BJ (cell line): ENCODE results near the gene CCSER2. TPM values are rescaled to one million over a fixed set of nuclear protein-coding genes. Genes with fewer than 3 reads are reported as not detected.

Experiments
- CTCF ChIA-PET: fragments of 350-600 bp; formaldehyde crosslinking; extraction: SDS; loops from one replicate; lab custom pipeline; 2021; ENCODE audit warnings: antibody characterized with exemption, inconsistent platforms; lab: Yijun Ruan, JAX
- POLR2A ChIA-PET: fragments of 300-600 bp; sonication (Branson Sonifier 250); formaldehyde crosslinking; extraction: SDS; loops from one replicate; lab custom pipeline; 2021; ENCODE audit warnings: antibody characterized with exemption; lab: Charles Lee
- DNase-seq: peaks from one replicate; pipeline ENCODE4 v3.0.0-alpha.2; 2011; ENCODE audit warnings: low read depth
- H3K27me3 ChIP-seq: 2 replicates; pipeline ENCODE4 v1.6.0; 2011; ENCODE audit warnings: low read length; ENCODE audit not compliant: control insufficient read depth, insufficient read depth
- H3K36me3 ChIP-seq: 2 replicates; pipeline ENCODE4 v1.5.1; 2011; ENCODE audit warnings: low read length; ENCODE audit not compliant: control insufficient read depth, insufficient read depth
- H3K4me3 ChIP-seq: 2 replicates; pipeline ENCODE4 v1.5.1; 2011; ENCODE audit warnings: low read depth, mild to moderate bottlenecking, control low read depth, low read length
- polyA plus RNA-seq: library from polyadenylated mRNA; depleted of rRNA; stranded (reverse); fragments of >200 nt; gene quantifications from 2 replicates; pipeline ENCODE4 v1.2.3, GENCODE V29; 2011
- TF ChIP-seq, protein P1 (sequence below): IDR thresholded peaks from 2 replicates; pipeline ENCODE4 v1.5.1; 2011; ENCODE audit warnings: low read depth, mild to moderate bottlenecking, control low read depth, inconsistent platforms, low read length, moderate library complexity; ENCODE audit not compliant: insufficient read depth

Gene CCSER2
- polyA plus RNA-seq, 1 experiment: 28.7 TPM

- TF ChIP-seq, protein P1, sequence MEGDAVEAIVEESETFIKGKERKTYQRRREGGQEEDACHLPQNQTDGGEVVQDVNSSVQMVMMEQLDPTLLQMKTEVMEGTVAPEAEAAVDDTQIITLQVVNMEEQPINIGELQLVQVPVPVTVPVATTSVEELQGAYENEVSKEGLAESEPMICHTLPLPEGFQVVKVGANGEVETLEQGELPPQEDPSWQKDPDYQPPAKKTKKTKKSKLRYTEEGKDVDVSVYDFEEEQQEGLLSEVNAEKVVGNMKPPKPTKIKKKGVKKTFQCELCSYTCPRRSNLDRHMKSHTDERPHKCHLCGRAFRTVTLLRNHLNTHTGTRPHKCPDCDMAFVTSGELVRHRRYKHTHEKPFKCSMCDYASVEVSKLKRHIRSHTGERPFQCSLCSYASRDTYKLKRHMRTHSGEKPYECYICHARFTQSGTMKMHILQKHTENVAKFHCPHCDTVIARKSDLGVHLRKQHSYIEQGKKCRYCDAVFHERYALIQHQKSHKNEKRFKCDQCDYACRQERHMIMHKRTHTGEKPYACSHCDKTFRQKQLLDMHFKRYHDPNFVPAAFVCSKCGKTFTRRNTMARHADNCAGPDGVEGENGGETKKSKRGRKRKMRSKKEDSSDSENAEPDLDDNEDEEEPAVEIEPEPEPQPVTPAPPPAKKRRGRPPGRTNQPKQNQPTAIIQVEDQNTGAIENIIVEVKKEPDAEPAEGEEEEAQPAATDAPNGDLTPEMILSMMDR: no peak
- DNase-seq: no peak
- CTCF ChIA-PET: interaction anchor here (8.3 kb wide), 1 partner anchor 12 kb away, joined by 59 read pairs; no protein-coding TSS in a partner anchor
- Histone ChIP-seq H3K4me3 (no peak overlapping the region), H3K36me3 (no peaks in the 10 kb centered on the region), H3K27me3 (peaks cover 2% of the 10 kb centered on the region)
- POLR2A ChIA-PET: no interaction called here
These were observed 222.5 kb downstream of the CCSER2 start for GRCh38 chr10:84550756-84551436.

GRCh38 chr10:84551437-84552120 lies 223.2 kb downstream of the CCSER2 start:
- CTCF ChIA-PET: interaction anchor here (8.3 kb wide), 1 partner anchor 13 kb away, joined by 59 read pairs; no protein-coding TSS in a partner anchor
- Histone ChIP-seq H3K27me3 (no peaks in the 10 kb centered on the region; the same call in none of the 2 replicates), H3K4me3 (no peak overlapping the region), H3K36me3 (no peaks in the 10 kb centered on the region)
- DNase-seq: no peak
- TF ChIP-seq, protein P1: no peak
- POLR2A ChIA-PET: no interaction called here

DNA sequence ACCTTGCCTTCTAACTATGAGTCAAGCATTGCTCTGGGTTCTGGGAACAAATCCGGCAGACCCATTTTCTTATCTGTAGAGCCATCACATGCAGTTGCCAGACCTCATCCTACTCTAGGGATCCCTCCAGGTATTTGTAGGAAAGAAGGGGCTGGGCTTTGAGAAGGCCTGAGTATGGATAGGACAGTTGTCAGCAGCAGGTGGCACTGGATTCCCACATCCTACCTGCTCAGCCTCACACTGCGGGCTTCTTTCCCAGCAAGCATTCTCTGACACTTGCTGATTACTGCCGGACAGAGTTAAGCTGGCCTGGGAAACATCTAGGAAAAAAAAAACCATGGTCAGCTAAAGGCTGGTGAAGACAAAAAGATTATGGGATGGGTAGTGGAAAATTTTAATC lies 224.1 kb downstream of the CCSER2 start:
- no peaks in the 10 kb centered on the region for H3K36me3 ChIP-seq
- no peak overlapping the region for H3K4me3 ChIP-seq
- CTCF ChIA-PET: interaction anchor here (8.3 kb wide), 1 partner anchor 14 kb away, joined by 59 read pairs; no protein-coding TSS in a partner anchor
- TF ChIP-seq, protein P1: no peak
- no peak for DNase-seq
- H3K27me3 ChIP-seq: no peaks in the 10 kb centered on the region; the same call in none of the 2 replicates
- POLR2A ChIA-PET: no interaction called here

DNA sequence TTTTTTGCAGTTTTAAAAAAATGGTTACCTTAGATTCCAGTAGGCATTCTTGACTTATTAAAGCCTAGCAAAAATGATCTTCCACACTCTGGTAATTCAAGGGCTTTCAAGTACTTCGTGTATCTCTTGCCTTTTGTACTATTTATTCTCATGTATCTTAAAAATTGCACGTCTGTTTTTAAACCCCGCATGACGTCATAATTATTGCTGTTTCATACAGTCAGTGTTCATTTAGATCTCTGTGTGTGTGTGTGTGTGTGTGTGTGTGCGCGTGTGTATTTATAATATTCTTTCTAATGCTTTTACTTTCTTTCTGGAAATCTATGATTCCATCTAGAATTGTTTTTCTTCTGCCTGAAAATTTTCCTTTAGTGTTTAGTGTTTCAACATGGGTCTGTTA lies 234.2 kb downstream of the CCSER2 start:
- CTCF ChIA-PET: interaction anchor here (1.8 kb wide), 1 partner anchor 22 kb away, joined by 4 read pairs; no protein-coding TSS in a partner anchor

More for the DNA sequence above, 234.2 kb downstream of the CCSER2 start:
- H3K4me3 ChIP-seq: no peak overlapping the region
- no peak for DNase-seq
- H3K27me3 ChIP-seq: no peaks in the 10 kb centered on the region
- POLR2A ChIA-PET: no interaction called here
- no peaks in the 10 kb centered on the region for H3K36me3 ChIP-seq
- TF ChIP-seq, protein P1: no peak
